Large intestine (tissue), 1 donor: Measurements from ENCODE around the gene BOLL. TPM values are rescaled to one million over a fixed set of nuclear protein-coding genes. Genes with fewer than 3 reads are reported as not detected.

Experiments
- polyA plus RNA-seq: library from polyadenylated mRNA; unstranded; fragments of 120-200 nt; gene quantifications from one replicate; pipeline ENCODE4 v1.2.1, GENCODE V29; 2013

Gene BOLL
- polyA plus RNA-seq, 1 donor = 0.09 TPM

Other genes starting within 250 kb of the BOLL start
- 4.5 TPM for gene RFTN2, start 109.7 kb downstream of the BOLL start, polyA plus RNA-seq
- gene MARS2, start 80.0 kb downstream of the BOLL start, polyA plus RNA-seq = 8.9 TPM
- 3.3 TPM for gene PLCL1, start 19.3 kb upstream of the BOLL start, polyA plus RNA-seq